NCI-H1436 (cell line): Measurements from ENCODE around the gene CGA.
"Not testable (repeated sequence)": the region's sequence is repeated elsewhere in the genome, so short reads cannot be mapped to it uniquely, and the experiment has no call there.

Experiments used
- DNase-seq: peaks from one replicate; lab custom pipeline; 2025; lab: John Stamatoyannopoulos, UW

The CGA gene

DNA sequence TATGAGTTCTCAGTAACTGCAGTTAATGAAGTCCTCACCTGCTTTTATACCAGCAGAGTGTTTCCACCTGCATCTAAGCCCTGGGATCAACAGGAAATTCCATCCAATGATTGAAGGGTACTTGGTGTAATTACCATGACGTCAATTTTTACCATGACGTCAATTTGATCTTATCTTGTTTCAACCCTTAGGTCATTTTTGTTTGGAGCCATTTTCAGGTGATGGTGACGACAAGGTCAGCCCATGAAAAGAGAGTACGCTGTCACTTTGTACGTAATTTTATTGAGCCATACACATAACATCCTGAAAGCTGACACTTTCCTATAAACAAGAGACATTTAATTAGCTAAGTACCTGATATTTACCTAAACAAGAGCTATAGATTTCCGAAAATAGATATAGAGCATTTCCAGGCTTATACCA is at the start of gene CGA:
CGA (minus strand) TSS at position 20 of the 423 bp plus-strand sequence. CDS start 6,906 bp downstream, outside the sequence.
- peak; percentile 54 for DNase-seq

DNA sequence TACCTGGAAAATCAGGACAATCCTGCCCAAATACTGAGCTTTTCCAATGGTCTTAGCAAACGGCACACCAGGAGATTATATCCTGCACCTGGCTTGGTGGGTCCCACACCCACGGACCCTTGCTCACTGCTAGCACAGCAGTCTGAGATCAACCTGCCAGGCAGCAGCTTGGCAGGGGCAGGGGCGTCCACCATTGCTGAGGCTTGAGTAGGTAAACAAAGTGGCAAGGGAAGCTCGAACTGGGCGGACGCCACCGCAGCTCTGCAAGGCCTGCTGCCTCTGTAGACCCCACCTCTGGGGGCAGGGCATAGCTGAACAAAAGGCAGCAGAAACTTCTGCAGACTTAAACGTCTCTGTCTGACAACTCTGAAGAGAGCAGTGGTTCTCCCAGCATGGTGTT is 45.0 kb upstream of the CGA start:
- not testable (repeated sequence) for DNase-seq

DNA sequence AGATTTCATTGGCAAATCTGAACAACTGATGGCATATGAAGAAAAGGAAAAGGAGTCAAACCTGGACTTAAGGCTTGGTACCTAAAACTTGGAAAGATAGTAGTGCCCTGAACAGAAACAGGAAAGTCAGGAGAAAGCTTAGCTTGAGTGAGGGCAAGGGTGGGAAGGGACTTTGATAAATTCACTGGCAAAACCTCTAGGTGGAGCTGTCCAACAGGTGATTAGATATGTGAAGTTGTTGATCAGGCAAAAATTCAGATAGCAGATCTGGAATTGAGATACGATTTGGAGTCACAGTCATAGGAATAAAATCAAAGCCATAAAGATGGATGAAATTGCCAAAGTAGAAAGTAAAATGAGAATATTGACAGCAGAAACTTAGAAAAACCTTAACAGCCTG is 44.3 kb upstream of the CGA start:
- peak; percentile 46 for DNase-seq

DNA sequence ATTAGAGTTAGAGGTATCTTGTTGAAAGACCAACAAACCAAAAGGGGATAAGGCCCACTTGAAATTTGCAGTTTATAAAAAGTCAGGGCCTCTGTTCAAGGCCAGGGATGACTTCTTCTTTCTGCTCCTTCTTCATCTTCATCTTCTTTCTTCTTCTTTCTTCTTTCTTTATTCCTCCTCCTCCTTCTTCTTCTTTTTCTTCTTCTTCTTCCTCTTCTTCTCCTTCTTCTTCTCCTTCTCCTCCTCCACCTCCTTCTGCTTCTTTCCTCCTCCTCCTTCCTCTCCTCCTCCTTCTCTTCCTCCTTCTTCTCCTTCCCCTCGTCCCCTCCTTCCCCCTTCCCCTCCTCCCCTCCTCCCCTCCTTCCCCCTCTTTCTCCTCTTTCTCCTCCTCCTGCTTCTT is 42.1 kb upstream of the CGA start:
- no peak for DNase-seq

DNA sequence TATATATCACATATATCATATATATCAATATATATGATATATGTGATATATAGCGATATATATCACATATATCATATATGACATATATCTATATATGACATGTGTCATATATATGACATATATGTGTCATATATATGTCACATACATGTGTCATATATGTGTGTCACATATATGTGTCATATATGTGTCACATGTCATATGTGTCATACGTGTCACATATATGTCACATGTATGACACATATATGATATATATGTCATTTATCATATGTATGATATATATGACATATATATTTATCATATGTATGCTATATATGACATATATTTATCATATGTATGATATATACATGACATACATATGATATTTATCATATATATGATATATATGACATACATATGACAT is 32.8 kb upstream of the CGA start:
- no peak for DNase-seq

DNA sequence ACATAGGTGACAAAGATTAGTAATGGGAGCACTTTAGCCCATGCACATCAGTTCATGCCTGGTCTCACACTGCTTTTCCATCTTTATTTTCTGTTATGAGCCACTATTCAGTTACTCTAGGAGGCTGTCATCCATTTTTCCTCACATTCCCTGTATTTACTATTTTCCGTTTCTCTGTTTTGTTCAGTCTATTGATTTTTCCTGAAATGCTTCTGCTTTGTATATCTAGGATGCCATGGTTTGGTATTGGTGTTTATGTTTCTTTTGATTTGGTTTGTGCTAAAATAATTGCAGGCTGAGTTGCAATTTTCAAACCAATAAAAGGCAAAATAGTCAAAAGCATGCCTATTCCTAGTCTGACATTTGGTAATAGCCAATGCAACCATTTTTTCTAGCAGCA is 31.6 kb upstream of the CGA start:
- DNase-seq, result no peak

DNA sequence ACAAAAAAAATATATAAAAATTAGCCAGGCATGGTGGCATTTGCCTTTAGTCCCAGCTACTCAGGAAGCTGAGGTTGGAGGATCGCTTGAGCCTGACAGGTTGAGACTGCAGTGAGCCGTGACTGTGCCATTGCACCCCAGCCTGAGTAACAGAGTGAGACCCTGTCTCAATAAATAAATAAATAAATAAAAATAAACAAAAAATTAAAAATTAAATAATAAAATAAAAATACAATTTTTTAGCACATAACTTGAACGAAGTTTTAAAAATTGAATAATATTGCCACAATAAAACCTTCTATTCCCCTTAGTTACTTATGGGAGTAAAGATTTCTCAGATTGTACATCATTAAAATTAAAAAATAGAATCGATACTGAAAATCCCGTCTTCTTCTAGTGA is 29.2 kb upstream of the CGA start:
- no peak for DNase-seq

DNA sequence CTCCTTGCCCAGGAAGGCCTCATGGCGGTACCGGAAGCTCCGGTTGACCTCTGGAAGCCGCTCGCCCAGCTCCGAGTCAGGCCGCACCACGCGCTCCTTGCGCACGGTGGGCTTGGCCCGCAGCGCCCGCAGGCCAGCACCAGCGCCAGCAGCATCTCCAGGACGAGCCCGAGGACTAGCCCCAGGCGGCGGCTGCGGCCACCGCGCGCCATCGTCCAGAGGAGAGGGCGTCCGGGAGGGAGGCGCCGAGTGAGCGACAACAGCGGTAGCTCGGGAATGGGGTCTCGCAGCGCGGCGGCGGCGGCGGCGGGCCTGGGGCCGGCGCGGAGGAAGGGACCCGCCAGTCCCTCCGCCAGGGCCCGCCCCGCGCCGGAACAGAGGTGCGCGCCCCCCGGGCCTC is 27.6 kb upstream of the CGA start:
- no peak for DNase-seq

DNA sequence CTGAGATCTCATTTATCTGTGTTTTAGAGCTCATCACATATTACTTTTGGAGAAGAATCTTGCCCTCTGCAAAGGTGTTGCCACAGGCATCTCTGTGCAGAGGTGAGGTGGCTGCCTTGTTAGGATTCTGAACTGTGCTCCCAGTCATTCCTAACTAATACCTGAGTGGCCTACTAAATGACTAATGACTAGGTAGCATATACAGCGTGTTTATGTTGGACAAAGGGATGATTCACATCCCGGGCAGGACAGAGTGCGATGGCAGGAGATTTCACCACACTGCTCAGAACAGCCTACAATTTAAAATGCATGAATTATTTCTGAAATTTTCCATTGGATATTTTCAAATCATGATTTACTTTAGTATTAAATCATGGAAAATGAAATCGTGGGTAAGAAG is 23.1 kb upstream of the CGA start:
- no peak for DNase-seq

DNA sequence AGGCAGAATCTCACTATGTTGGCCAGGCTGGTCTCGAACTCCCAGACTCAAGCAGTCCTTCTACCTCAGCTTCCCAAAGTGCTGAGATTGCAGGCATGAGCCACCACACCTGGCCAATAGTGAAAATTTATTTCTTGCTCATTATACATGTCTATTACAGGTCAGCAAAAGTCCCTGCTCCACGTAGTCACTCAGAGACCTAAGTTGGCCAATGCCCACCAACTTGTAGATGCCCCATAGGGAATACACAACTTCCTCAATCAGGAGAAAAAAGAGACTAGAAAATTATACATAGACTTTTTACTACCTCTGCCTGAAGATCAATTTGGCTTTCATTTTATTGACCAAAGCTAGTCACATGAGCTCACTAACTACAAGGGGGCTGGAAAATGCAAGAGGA is 22.0 kb upstream of the CGA start:
- no peak for DNase-seq

DNA sequence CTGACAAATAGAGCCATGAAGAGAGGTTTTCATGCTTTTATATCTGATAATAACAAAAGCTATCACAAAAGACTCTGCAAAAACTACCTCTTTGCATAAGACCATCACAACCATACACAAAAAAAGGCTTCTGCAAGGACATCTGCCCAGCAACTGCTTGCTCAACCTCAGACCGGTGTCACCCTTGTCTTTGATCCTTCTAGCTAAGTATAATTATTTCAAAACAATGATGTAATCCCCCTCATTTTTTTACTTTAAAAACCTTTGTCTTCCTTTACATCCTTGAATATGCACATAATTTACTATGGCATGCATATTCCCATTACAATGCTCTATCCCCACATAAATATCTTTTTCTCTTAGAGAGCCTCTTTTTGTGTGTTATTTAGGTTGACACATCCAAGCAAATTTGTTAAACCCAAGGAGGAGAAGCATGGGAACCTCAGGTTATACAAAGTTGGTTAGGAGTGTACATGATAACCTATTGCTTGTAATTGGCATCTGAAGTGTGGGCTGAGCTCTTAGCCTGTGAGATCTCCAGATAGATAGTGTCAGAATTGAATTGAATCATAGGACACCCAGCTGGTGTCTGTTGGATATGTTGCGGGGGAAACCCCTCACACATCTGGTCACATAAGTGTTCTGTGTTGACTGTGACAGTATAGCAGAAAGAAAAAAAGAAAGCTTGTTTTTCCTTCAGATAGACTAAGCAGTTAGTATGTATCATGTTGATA is 20.7 kb upstream of the CGA start:
- DNase-seq, result no peak

DNA sequence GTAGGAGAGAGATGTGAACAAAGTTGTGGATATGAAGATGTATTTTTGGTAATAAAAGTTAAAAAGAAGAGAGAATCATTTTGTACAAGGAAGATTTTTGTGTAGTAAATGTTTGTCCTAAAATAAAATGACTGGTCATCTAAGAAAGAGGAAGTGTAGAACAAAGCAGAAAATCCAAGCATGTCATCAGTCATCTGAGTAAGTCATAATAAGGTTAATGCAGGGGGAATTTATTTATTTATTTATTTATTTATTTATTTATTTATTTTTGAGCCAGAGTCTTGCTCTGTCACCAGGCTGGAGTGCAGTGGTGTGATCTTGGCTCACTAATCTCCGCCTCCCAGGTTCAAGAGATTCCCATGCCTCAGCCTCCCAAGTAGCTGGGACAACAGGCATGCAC is 15.7 kb upstream of the CGA start:
- DNase-seq, result no peak

DNA sequence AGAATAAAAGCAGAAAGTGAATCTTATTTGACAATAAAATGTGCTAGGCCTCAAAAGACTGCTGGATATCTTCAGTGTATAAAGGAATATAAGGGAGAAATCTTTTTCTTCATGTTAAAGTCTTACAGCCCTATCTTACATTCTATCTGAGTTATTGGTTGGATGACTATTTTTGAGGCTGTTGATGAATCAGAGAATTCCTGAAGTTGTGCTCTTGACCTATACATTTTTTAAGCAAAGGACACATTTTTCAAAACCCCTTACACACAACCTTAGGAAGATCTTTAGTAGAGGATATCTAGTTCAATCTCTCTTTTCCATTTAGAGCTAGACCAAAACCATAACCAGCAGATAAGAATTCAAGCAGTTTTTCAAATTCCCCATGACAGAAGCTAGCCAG is 10.9 kb upstream of the CGA start:
- DNase-seq, result no peak

DNA sequence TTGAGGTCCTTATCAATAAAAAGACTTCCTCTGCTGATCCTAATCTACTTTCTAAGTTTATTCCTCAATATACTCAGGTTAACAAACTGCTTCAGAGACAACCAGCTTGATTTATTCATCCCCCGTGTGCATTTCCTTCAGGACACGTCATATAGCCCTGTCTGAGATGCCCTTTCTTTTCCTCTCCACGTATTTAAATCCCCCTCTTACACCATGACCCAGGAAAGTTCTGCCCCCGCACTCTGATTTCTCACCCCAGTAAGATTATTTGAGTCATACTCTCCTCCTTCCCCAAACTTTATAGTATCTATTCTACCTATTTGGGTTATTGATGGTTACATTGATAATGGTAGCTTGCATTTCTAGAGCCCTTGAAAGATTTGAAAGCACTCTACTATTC is 9.8 kb upstream of the CGA start:
- no peak for DNase-seq

DNA sequence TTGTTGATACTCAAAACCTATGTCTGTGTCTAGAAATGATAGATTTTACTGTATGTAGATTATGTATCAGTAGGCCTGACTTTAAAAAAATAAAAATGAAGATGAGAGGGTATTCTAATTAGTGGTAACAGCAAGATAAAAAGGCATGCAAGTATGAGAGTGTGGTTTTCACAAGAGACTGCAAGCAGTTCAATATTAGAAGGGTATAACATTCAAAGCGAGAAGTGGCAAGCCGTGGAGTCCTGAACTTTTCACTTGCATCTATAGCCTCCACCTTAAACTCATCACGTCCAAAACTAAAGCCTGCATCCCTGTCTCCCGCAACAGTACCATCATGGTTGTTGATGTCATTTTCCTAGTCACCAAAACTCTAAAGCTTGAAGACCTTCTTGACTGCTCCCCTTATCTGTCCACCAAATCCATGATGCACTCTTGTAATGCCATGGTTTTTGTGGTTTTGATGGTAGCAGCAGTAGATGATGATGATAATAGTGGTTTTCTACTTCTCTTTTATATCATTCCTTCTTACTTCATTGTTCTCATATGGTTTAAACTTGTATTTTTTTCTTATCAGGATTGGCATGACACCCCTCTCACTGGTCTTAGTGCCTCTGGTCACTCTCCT is 9.2 kb upstream of the CGA start:
- no peak for DNase-seq

DNA sequence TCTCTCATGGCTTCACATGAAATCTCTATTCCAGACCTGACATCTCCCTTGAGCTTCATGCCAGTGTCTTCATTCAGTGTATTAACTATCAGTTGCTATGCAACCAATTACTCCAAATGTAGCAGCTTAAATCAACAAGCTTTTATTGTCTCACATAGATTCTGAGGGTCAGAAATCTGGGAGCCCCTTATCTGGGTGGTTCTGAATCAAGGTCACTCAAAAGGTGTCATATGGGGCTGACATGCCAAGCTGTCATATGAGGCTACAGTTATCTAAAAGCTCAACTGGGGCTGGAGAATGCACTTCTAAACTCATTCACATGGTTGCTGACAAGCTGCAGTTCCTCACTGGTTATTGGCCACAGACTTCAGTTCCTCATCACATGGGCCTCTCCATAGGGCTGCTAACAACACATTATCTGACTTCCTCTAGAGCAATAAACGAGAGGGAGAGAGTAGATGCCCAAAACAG is 7.3 kb upstream of the CGA start:
- DNase-seq, result peak; percentile 47

DNA sequence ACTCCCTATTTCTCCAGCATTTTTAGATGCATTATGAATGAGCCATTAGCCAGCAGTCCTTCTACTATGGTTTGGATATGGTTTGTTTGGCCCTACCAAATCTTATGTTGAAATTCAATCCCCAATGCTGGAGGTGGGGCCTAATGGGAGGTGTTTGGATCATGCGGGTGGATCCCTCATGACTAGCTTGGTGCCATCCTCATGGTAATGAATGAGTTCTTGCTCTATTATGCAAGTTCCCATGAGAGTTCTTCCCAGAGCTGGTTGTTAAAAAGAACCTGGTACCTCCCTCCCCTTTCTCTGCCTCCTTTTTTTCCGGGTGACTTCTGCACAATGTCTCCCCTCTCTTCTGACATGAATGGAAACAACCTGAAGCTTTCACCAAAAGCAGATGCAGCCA is 6.2 kb upstream of the CGA start:
- DNase-seq, result no peak

DNA sequence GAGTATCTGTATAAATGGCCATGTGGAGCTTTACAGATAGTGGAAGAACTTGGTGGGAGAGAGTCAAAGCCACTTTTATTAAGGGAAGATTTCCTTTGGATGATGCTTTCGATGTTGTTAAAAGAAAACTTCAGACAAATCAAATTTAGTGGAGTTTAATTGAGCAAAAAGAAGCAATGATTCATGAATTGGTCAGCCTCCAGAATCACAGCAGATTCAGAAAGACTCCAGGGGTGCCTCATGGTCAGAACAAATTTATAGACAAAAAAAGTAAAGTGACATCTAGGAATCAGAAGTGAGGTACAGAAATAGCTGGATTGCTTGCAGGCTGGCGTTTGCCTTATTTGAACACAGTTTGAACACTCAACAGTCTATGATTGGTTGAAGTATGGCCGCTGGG is 5.3 kb upstream of the CGA start:
- no peak for DNase-seq

DNA sequence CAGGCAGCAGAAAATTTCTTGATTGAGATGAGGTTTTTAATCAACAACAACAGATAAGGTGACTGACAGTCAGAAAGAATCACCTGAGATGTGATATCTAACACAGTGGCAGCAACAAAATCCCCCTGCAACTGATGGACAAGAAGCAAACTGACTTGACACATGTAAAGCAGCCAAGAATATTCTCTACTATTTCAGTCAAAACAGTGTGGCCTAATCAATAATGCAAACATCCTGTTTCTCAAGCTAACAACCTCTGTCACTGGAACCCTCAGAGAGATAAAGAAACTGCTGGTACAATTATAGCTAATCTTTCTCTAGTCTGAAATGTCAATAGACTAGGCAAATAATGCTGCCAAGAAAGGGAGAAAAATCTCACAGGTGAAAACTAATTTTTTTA is 4.6 kb upstream of the CGA start:
- peak; percentile 4 for DNase-seq

DNA sequence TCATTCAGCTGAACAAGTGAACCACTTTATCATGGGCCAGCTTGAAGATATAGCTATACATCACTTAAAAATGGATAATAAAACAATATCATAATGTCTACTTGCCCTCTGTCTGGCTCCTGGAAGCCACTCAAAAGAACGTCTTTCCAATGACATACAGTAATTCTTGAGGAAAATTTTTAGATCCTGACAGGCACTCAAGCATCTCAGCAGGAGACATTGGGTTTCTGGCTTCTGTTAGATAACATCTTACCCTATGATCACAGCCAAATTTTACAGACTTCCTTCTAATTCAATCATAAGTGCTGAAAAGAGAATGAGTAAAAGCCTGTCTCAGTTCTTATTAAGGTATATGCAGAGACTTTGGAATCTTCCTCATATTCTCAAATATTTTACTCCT is 330 bp downstream of the CGA start:
- no peak for DNase-seq

DNA sequence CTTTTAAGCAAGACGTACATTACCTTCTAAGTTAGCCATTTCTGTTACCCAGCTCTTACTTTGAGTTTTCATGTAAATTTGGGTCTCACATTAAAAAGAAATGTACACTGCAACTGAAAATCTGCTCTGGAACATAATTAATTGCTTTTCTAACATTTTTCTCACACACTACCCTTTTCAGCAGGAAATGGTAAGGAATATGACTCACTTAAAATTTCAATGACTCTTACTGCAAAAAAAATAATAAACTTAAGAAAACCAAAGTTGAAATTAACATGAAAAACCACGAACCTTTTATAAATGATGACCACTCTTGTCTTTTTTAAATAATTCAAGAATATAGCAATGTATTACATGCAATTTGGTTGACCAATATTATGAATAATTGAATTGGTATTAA is 1.3 kb downstream of the CGA start:
- DNase-seq, result no peak

DNA sequence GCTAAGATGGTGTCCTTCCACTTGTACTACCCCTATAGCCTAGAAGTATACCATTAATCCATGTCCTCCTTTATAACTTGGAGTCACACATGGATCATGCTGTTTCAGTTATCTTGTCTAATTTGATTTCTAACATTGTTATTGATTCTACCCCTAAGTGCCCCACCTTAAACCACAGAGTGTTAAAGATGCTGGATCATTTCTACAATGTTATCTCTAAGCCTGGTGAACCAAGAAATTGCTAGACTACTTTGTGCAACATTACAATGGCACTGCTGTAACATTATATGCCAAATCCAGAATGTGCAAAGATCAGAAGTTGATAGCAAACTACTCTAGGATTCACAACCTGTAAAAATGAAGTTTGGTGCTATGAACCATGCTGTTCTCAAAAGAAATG is 1.7 kb downstream of the CGA start:
- DNase-seq, result no peak

DNA sequence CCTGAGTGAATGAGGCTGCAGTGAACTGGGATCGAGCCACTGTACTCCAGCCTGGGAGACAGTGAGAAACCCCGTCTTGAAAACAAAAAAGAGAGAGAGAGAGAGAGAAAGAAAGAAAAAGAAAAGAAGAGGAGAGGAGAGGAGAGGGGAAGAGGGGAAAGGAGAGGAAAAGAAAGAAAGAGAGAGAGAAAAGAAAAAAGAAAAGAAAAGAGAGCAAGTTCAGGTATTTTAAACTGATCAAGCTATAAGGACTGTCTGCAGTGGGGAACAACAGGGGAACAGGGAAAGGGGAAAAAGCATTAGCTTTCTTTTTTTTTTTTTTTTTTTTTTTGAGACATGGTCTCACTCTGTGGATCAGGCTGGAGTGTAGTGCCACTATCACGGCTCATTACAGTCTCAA is 2.5 kb downstream of the CGA start:
- no peak for DNase-seq

DNA sequence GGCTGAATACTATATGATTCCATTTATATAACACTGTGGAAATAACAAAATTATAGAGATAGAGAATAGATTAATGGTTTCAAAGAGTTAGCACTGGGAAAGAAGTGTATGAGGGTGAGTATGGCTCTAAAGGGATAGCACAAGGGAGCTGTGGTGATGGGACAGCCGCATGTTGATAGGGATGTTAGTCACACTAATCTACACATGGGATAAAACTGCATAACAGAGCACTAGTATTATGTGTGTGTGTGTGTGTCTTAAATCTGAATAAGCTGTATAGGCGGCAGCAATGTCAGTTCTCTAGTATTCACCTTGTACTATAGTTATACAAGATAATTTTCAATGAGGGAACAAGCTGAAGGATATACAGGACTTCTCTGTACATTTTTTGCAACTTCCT is 5.8 kb downstream of the CGA start:
- no peak for DNase-seq
